Esophagus muscularis mucosa (tissue), 4 donors: ENCODE results near the gene HABP4. TPM values are rescaled to one million over a fixed set of nuclear protein-coding genes. Genes with fewer than 3 reads are reported as not detected.

Source experiments
- DNase-seq: peaks from one replicate; pipeline ENCODE4 v3.0.0-alpha.2; 2017; ENCODE audit errors: extremely low spot score
- H3K27ac ChIP-seq, 4 donors: fragments of 200-600 bp; sonication (generic); replicated peaks in 1 of 4; 1 replicate in 3 of 4; 2 replicates in 1 of 4; pipeline ENCODE4 v1.5.1; 2016 to 2019; ENCODE audit warnings: mild to moderate bottlenecking in 1 of 4
- H3K27me3 ChIP-seq, 4 donors: fragments of 200-600 bp; sonication (generic); one replicate each; pipeline versions ENCODE4 v1.5.1 to v1.6.0; 2016 to 2019
- H3K36me3 ChIP-seq, 4 donors: fragments of 200-600 bp; sonication (generic); one replicate each; pipeline ENCODE4 v1.5.1; 2016 to 2019
- H3K4me1 ChIP-seq, 4 donors: fragments of 200-600 bp; sonication (generic); one replicate each; pipeline ENCODE4 v1.5.1; 2016 to 2019
- H3K4me3 ChIP-seq, 4 donors: fragments of 200-600 bp; sonication (generic); 1 replicate in 2 of 4; 2 replicates in 2 of 4; pipeline ENCODE4 v1.5.1; 2016 to 2019; ENCODE audit warnings: mild to moderate bottlenecking in 4 of 4, moderate library complexity in 1 of 4
- H3K9me3 ChIP-seq, 4 donors: fragments of 200-600 bp; sonication (generic); 1 replicate in 3 of 4; 2 replicates in 1 of 4; pipeline ENCODE4 v1.5.1; 2016 to 2019
- CTCF ChIP-seq, 3 experiments: fragments of 200-600 bp in 2 of 3; fragments of 450-650 bp in 1 of 3; sonication (generic) in 2 of 3; IDR thresholded peaks; one replicate each; pipeline ENCODE4 v1.5.1; 2017 to 2019; ENCODE audit warnings: antibody characterized with exemption in 3 of 3, mild to moderate bottlenecking in 2 of 3, moderate library complexity in 1 of 3
- EP300 ChIP-seq: sonication (generic); formaldehyde crosslinking; IDR thresholded peaks from one replicate; pipeline ENCODE4 v1.6.1; 2017; ENCODE audit warnings: antibody characterized with exemption
- POLR2A ChIP-seq: fragments of 450-650 bp; IDR thresholded peaks from one replicate; pipeline ENCODE4 v1.6.1; 2017; ENCODE audit warnings: antibody characterized with exemption, moderate library complexity, mild to moderate bottlenecking, low read depth
- POLR2AphosphoS5 ChIP-seq, 2 donors: sonication (generic); formaldehyde crosslinking; IDR thresholded peaks; one replicate each; pipeline ENCODE4 v1.6.1; 2017; ENCODE audit warnings: antibody characterized with exemption in 2 of 2
- WGBS: methylation state at CpG from one replicate; pipeline ENCODE4 v1.1.5; 2018; 5-methylcytosine and 5-hydroxymethylcytosine counted together
- intact Hi-C: fragments of 100-400 bp; cut with DNase I; formaldehyde crosslinking; loops from one replicate; pipeline ENCODE4 v1.15.1; 2023
- total RNA-seq, 4 donors: library from RNA; depleted of rRNA; stranded (reverse); fragments of >200 nt; gene quantifications; one replicate each; pipeline versions ENCODE4 v1.1.0 to v1.2.1, GENCODE V29; 2016

HABP4 gene
- total RNA-seq, 4 donors from 2014 or later = 38.4 to 97.2 (median 54.2) TPM

DNA sequence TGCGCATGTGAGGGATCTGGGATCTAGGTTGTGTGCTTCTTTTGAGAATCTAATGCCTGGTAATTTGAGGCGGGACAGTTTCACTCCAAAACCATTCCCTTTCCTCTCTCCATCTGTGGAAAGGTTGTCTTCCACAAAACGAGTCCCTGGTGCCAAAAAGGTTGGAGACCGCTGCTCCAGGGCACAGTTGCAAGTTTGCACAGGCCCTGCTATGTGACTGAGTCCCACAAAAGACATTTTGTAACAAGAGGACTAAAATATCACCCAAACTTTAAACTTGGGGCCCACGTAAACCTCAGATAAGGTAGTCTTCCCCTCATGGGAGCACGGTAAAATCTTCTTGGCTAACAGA lies 26.0 kb upstream of the HABP4 start:
- Histone ChIP-seq H3K36me3 (no peaks in the 10 kb centered on the region), H3K4me1 (peaks cover 21 to 24% (median 23%) of the 10 kb centered on the region in 4 donors), H3K27ac (no peak overlapping the region), H3K9me3 (no peaks in the 10 kb centered on the region), H3K4me3 (no peak overlapping the region), H3K27me3 (no peaks in the 10 kb centered on the region)
- DNase-seq = no peak
- intact Hi-C loops = no loop called here
- TF ChIP-seq POLR2A (no peak), EP300 (no peak), POLR2AphosphoS5 (IDR thresholded peaks at IDR 0.05) (no peak), CTCF (IDR thresholded peaks at IDR 0.05) (no peak)
- WGBS = 88% methylated on average over 6 of the region's 6 CpGs

DNA sequence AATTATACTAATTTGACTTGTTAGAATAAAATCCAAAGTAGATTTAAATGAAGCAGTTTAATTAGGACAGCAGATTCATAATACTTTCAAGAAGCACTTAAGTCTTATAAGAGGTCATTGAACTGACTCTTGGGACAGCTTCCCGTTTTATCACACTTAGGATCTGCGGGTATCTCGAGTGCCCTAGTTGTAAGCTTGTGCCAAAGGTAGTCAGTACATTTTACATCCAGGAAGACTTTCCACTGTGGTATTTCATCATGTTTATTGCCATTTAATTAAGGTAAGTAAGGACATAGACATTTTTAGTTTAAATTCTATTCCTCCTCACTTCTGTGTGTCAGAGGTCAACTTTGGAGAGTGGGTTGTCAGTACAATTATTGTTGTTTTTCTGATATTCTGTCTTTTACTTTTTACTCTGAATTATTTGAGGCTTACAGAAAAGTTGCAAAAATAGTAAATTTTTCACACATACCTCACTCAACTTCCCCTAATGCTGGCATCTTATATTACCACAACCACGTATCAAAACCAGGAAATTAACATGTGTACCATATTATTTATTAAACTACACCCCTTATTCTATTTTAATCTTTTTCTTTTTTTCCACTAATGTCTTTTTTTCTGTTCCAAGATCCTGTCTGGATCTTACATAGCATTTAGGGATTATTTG lies 24.3 kb upstream of the HABP4 start:
- intact Hi-C loops = no loop called here
- Histone ChIP-seq H3K4me3 (no peak overlapping the region), H3K36me3 (no peaks in the 10 kb centered on the region), H3K9me3 (no peaks in the 10 kb centered on the region), H3K27me3 (no peaks in the 10 kb centered on the region), H3K27ac (no peak overlapping the region), H3K4me1 (peaks cover 8 to 9% (median 9%) of the 10 kb centered on the region in 4 donors)
- 75% methylated on average over 4 of the region's 4 CpGs for WGBS
- DNase-seq = no peak
- TF ChIP-seq POLR2AphosphoS5 (IDR thresholded peaks at IDR 0.05) (no peak), EP300 (no peak), CTCF (IDR thresholded peaks at IDR 0.05) (no peak)

GRCh38 chr9:96429732-96430131 lies 20.2 kb upstream of the HABP4 start:
- Histone ChIP-seq H3K36me3 (no peaks in the 10 kb centered on the region), H3K27me3 (no peaks in the 10 kb centered on the region), H3K9me3 (no peaks in the 10 kb centered on the region), H3K4me1 (no peaks in the 10 kb centered on the region), H3K27ac (no peak overlapping the region), H3K4me3 (no peak overlapping the region)
- intact Hi-C loops = no loop called here
- TF ChIP-seq POLR2AphosphoS5 (IDR thresholded peaks at IDR 0.05) = no peak
- TF ChIP-seq POLR2A = no peak
- no peak for TF ChIP-seq CTCF (IDR thresholded peaks at IDR 0.05)
- no peak for TF ChIP-seq EP300
- no peak for DNase-seq

DNA sequence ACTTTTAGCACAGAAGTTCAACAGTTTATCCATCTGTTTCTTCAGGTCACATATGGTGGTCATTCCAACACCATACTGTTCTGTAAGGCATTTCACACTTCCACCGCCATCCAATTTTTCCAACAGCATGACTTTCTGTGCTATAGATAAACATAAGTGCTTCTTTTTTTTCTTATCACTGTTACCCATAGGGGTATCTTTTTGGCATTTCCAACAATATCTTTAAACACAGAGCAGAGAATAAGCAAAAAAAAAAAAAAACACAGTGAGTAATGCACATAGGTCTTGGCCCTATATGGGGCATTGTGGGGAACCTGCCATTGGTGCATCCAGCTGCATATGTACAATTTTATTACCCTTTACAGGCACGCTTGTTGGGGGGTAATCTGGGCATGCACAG lies 19.6 kb upstream of the HABP4 start:
- intact Hi-C loops = no loop called here
- DNase-seq = no peak
- WGBS = 96% methylated on average over 2 of the region's 2 CpGs

More for the DNA sequence above, 19.6 kb upstream of the HABP4 start:
- no peak for TF ChIP-seq POLR2AphosphoS5 (IDR thresholded peaks at IDR 0.05)
- TF ChIP-seq POLR2A = no peak
- no peak for TF ChIP-seq CTCF (IDR thresholded peaks at IDR 0.05)
- no peak for TF ChIP-seq EP300
- H3K27me3 ChIP-seq = no peaks in the 10 kb centered on the region
- H3K27ac ChIP-seq = no peak overlapping the region
- no peaks in the 10 kb centered on the region for H3K4me1 ChIP-seq
- H3K9me3 ChIP-seq = no peaks in the 10 kb centered on the region
- H3K36me3 ChIP-seq = no peaks in the 10 kb centered on the region
- no peak overlapping the region for H3K4me3 ChIP-seq
